Measurements from ENCODE around the gene MORN2. TPM values are rescaled to one million over a fixed set of nuclear protein-coding genes. Genes with fewer than 3 reads are reported as not detected.

The MORN2 gene
- total and polyA plus RNA-seq, 2 donors (not counting 3 experiments of a cell fraction or from before 2014, with no cell fraction given): 11.6 to 15.0 TPM

DNA sequence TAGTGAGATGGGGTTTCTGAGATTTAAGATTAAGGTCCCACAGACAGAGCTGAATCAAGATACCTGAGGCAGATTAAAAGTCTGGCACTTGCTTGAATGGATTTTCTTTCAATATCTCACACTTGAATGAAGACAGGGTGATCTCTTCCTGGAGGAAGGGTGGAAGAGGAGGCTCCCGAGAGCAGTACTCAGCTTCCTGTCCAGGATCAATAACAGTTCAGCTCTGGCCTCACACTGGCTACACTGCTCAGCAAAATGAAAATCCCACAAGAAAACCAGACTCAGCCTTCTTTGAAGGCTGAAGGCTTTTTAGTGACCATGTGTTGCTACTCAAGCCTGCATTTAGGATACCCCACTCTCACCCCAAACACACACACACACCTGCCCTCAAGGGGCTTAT, 24.9 kb downstream of the MORN2 start:
- Histone ChIP-seq H2AFZ (ENCODE audit: low read depth, low read length) (no peak overlapping the region), H3K27me3 (ENCODE audit: control insufficient read depth in 2 of 2, insufficient read depth in 2 of 2, low read length in 2 of 2) (no peaks in the 10 kb centered on the region), H3K27ac (ENCODE audit: insufficient read depth, low read depth, low read length) (no peak overlapping the region), H4K20me1 (replicated peaks; ENCODE audit: control insufficient read depth, extremely low read depth, insufficient read depth, low read length) (no peaks in the 10 kb centered on the region), H3K36me3 (ENCODE audit: control insufficient read depth in 2 of 2, extremely low read depth in 1 of 2, insufficient read depth in 2 of 2, low read length in 2 of 2) (no peaks in the 10 kb centered on the region), H3K4me2 (ENCODE audit: insufficient read depth, low read length) (no peak overlapping the region), H3K79me2 (ENCODE audit: control insufficient read depth, insufficient read depth, low read length) (no peaks in the 10 kb centered on the region), H3K4me1 (ENCODE audit: control insufficient read depth, extremely low read depth, insufficient read depth, low read length) (no peaks in the 10 kb centered on the region), H3K9me1 (replicated peaks; ENCODE audit: control insufficient read depth, extremely low read depth, insufficient read depth, low read length) (no peaks in the 10 kb centered on the region), H3K9me3 (replicated peaks; ENCODE audit: control insufficient read depth, insufficient read depth, low read length) (no peaks in the 10 kb centered on the region), H3K4me3 (replicated peaks in 1 of 3; ENCODE audit: insufficient read depth in 1 of 3, low read depth in 1 of 3, low read length in 3 of 3) (no peak overlapping the region), H3K9ac (replicated peaks; ENCODE audit: extremely low read depth, insufficient read depth, low read length) (no peak overlapping the region)
- BruUV-seq (replicated peaks): no TSS peak
- ChIA-PET POLR2A (no interaction called here), CTCF (interaction anchor here (1.1 to 1.5 kb wide), 3 partner anchors 9 to 46 kb away, joined by 3 to 4 read pairs (median 3); no protein-coding TSS in a partner anchor)
- no peak for DNase-seq (ENCODE audit: low read depth, low spot score)
- FAIRE-seq: no peak
- intact Hi-C loops (cut with micrococcal nuclease): no loop called here
- TF ChIP-seq GATA2 (IDR thresholded peaks at IDR 0.05; ENCODE audit: insufficient read depth, insufficient read length, low read depth, low read length): no peak
- no peak for TF ChIP-seq MYC (IDR thresholded peaks at IDR 0.05; ENCODE audit: low read depth, low read length)
- TF ChIP-seq POLR2A (IDR thresholded peaks at IDR 0.05; ENCODE audit: low read depth, low read length): no peak
- no peak for TF ChIP-seq POLR2AphosphoS5 (IDR thresholded peaks at IDR 0.05; ENCODE audit: insufficient read depth, low read depth, low read length)
- no peak for TF ChIP-seq EZH2 (IDR thresholded peaks at IDR 0.05; ENCODE audit: borderline replicate concordance, low read depth, low read length, severe bottlenecking)
- TF ChIP-seq JUN (IDR thresholded peaks at IDR 0.05; ENCODE audit: borderline replicate concordance, insufficient read depth, insufficient read length, low read depth): no peak
- TF ChIP-seq, protein P1, sequence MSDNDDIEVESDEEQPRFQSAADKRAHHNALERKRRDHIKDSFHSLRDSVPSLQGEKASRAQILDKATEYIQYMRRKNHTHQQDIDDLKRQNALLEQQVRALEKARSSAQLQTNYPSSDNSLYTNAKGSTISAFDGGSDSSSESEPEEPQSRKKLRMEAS (IDR thresholded peaks at IDR 0.05; ENCODE audit: insufficient read depth, insufficient read length): no peak
- no peak for TF ChIP-seq FOS (IDR thresholded peaks at IDR 0.05; ENCODE audit: borderline replicate concordance, insufficient read depth, low read length)
- dilution Hi-C loops (cut with MboI; ENCODE audit: extremely low pct_ligation_motif_present, low sequenced_read_pairs): no loop called here

DNA sequence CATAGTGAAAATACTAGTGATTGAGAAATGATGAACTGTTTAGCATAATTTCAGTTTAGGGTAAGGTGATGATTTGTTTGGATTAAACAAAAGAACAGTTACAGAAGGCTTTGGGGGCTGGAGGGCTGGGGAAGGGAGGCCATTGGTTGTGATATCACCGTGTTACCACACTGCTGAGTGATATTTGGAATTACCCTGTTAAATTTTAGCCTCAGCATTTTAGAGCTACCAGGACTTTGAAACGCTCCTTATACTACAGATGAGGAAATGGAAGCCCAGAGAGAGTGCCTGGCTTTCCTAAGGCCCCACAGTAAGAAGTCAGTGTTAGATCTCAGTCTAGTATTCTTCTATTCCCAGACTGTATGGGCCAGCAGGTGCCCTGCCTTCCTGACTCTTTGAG, 29.5 kb downstream of the MORN2 start:
- H2AFZ ChIP-seq (ENCODE audit: low read depth, low read length): no peak overlapping the region
- no TSS peak for BruUV-seq (replicated peaks)

More for the DNA sequence above, 29.5 kb downstream of the MORN2 start:
- Histone ChIP-seq H3K9me1 (replicated peaks; ENCODE audit: control insufficient read depth, extremely low read depth, insufficient read depth, low read length) (no peaks in the 10 kb centered on the region), H3K4me1 (ENCODE audit: control insufficient read depth, extremely low read depth, insufficient read depth, low read length) (no peaks in the 10 kb centered on the region), H3K27me3 (ENCODE audit: control insufficient read depth in 2 of 2, insufficient read depth in 2 of 2, low read length in 2 of 2) (no peaks in the 10 kb centered on the region), H3K4me2 (ENCODE audit: insufficient read depth, low read length) (no peak overlapping the region), H3K36me3 (ENCODE audit: control insufficient read depth in 2 of 2, extremely low read depth in 1 of 2, insufficient read depth in 2 of 2, low read length in 2 of 2) (no peaks in the 10 kb centered on the region), H4K20me1 (replicated peaks; ENCODE audit: control insufficient read depth, extremely low read depth, insufficient read depth, low read length) (no peaks in the 10 kb centered on the region), H3K27ac (ENCODE audit: insufficient read depth, low read depth, low read length) (no peak overlapping the region), H3K9me3 (replicated peaks; ENCODE audit: control insufficient read depth, insufficient read depth, low read length) (no peaks in the 10 kb centered on the region), H3K9ac (replicated peaks; ENCODE audit: extremely low read depth, insufficient read depth, low read length) (no peak overlapping the region), H3K79me2 (ENCODE audit: control insufficient read depth, insufficient read depth, low read length) (no peaks in the 10 kb centered on the region), H3K4me3 (replicated peaks in 1 of 3; ENCODE audit: insufficient read depth in 1 of 3, low read depth in 1 of 3, low read length in 3 of 3) (no peak overlapping the region)
- intact Hi-C loops (cut with micrococcal nuclease): no loop called here
- dilution Hi-C loops (cut with MboI; ENCODE audit: extremely low pct_ligation_motif_present, low sequenced_read_pairs): no loop called here
- ChIA-PET CTCF (interaction anchor here (2.2 kb wide), 1 partner anchor 42 kb away, joined by 6 read pairs; no protein-coding TSS in a partner anchor), POLR2A (no interaction called here)
- DNase-seq (ENCODE audit: low read depth, low spot score) (no peak), FAIRE-seq (no peak)
- no peak for TF ChIP-seq GATA2 (IDR thresholded peaks at IDR 0.05; ENCODE audit: insufficient read depth, insufficient read length, low read depth, low read length)
- no peak for TF ChIP-seq MYC (IDR thresholded peaks at IDR 0.05; ENCODE audit: low read depth, low read length)

All from endothelial cell of umbilical vein (primary cell).